Stomach (tissue), 9 donors: ENCODE data around the gene PLAGL1. TPM values are rescaled to one million over a fixed set of nuclear protein-coding genes. Genes with fewer than 3 reads are reported as not detected.
"Not testable (repeated sequence)": the region's sequence is repeated elsewhere in the genome, so short reads cannot be mapped to it uniquely, and the experiment has no call there.

Experiments used
- DNase-seq, 2 donors: peaks; one replicate each; pipeline versions ENCODE4 v3.0.0 to v3.0.0-alpha.2; 2013 to 2019
- H3K27ac ChIP-seq, 5 donors: fragments of 200-600 bp in 4 of 5; sonication (generic) in 4 of 5; one replicate each; pipeline ENCODE4 v1.5.1; 2013 to 2019; ENCODE audit warnings: mild to moderate bottlenecking in 1 of 5, moderate library complexity in 1 of 5
- H3K27me3 ChIP-seq, 3 donors: fragments of 200-600 bp; sonication (generic); one replicate each; pipeline ENCODE4 v1.5.1; 2017 to 2019; ENCODE audit warnings: mixed run types in 1 of 3
- H3K36me3 ChIP-seq, 4 donors: fragments of 200-600 bp; sonication (generic); 1 replicate in 3 of 4; 2 replicates in 1 of 4; pipeline ENCODE4 v1.5.1; 2016 to 2019
- H3K4me1 ChIP-seq, 4 donors: fragments of 200-600 bp; sonication (generic); one replicate each; pipeline ENCODE4 v1.5.1; 2016 to 2019
- H3K4me3 ChIP-seq, 4 donors: fragments of 200-600 bp; sonication (generic) in 3 of 4; one replicate each; pipeline ENCODE4 v1.5.1; 2016 to 2019; ENCODE audit warnings: mild to moderate bottlenecking in 1 of 4
- H3K9me3 ChIP-seq, 4 donors: fragments of 200-600 bp; sonication (generic); one replicate each; pipeline ENCODE4 v1.5.1; 2016 to 2019
- CTCF ChIP-seq, 7 experiments: fragments of 450-650 bp in 4 of 7; fragments of 200-600 bp in 3 of 7; sonication (generic) in 3 of 7; IDR thresholded peaks; one replicate each; pipeline ENCODE4 v1.5.1; 2016 to 2019; ENCODE audit warnings: antibody characterized with exemption in 7 of 7, control low read depth in 2 of 7, mild to moderate bottlenecking in 1 of 7
- EP300 ChIP-seq: sonication (generic); formaldehyde crosslinking; IDR thresholded peaks from one replicate; pipeline ENCODE4 v1.6.1; 2017; ENCODE audit warnings: antibody characterized with exemption
- POLR2A ChIP-seq, 4 donors: fragments of 450-650 bp; IDR thresholded peaks; one replicate each; pipeline ENCODE4 v1.6.1; 2016; ENCODE audit warnings: antibody characterized with exemption in 4 of 4, control low read depth in 2 of 4, mild to moderate bottlenecking in 1 of 4, moderate library complexity in 1 of 4
- POLR2AphosphoS5 ChIP-seq, 3 donors: sonication (generic); formaldehyde crosslinking; IDR thresholded peaks; one replicate each; pipeline ENCODE4 v1.6.1; 2016; ENCODE audit warnings: antibody characterized with exemption in 3 of 3
- WGBS, 5 donors: extraction: QIAGEN DNeasy Blood & Tissue Kit in 3 of 5; methylation state at CpG; one replicate each; pipeline versions ENCODE4 v1.1.5 to v1.1.7; 2013 to 2018; 5-methylcytosine and 5-hydroxymethylcytosine counted together
- intact Hi-C: fragments of 100-400 bp; cut with DNase I; formaldehyde crosslinking; loops from one replicate; pipeline ENCODE4 v1.15.1; 2023; ENCODE audit warnings: low total_unique reads
- polyA plus RNA-seq, 3 donors: library from polyadenylated mRNA; stranded (reverse); fragments of 200-250 nt; gene quantifications; one replicate each; pipeline ENCODE4 v1.2.3, GENCODE V29; 2013
- total RNA-seq, 5 donors: library from RNA; depleted of rRNA; stranded (reverse); fragments of >200 nt; gene quantifications; one replicate each; pipeline versions ENCODE4 v1.1.0 to v1.2.3, GENCODE V29; 2014 to 2016
- donor health status: healthy with polysubstance abuse.
- donor health status: Bipolar disorder and iron deficiency.
- donor health status: healthy.

PLAGL1 gene
- total and polyA plus RNA-seq, 8 donors = 11.2 to 94.9 (median 19.2) TPM

GRCh38 chr6:144052488-144052887 is 44.4 kb upstream of the PLAGL1 start:
- Histone ChIP-seq H3K4me1 (no peaks in the 10 kb centered on the region), H3K27ac (no peak overlapping the region), H3K36me3 (no peaks in the 10 kb centered on the region), H3K27me3 (no peaks in the 10 kb centered on the region), H3K9me3 (peaks cover 0 to 7% (median 0%) of the 10 kb centered on the region in 4 donors), H3K4me3 (no peak overlapping the region)
- intact Hi-C loops = no loop called here
- TF ChIP-seq POLR2AphosphoS5 (IDR thresholded peaks at IDR 0.05) (no peak), EP300 (no peak), POLR2A (IDR thresholded peaks at IDR 0.05) (no peak), CTCF (IDR thresholded peaks at IDR 0.05) (no peak)
- no peak for DNase-seq

- H3K27ac ChIP-seq = no peak overlapping the region
- intact Hi-C loops = no loop called here
- TF ChIP-seq CTCF (IDR thresholded peaks at IDR 0.05) (no peak), EP300 (no peak), POLR2A (IDR thresholded peaks at IDR 0.05) (no peak), POLR2AphosphoS5 (IDR thresholded peaks at IDR 0.05) (no peak)
- H3K9me3 ChIP-seq = peaks cover 0 to 13% (median 4%) of the 10 kb centered on the region in 4 donors
- no peak for DNase-seq
- no peaks in the 10 kb centered on the region for H3K4me1 ChIP-seq
- WGBS, 5 donors = 64 to 91% (median 81%) methylated on average over 1 of the region's 1 CpG
- no peaks in the 10 kb centered on the region for H3K36me3 ChIP-seq
- H3K4me3 ChIP-seq = no peak overlapping the region
- H3K27me3 ChIP-seq = no peaks in the 10 kb centered on the region
Observed at GRCh38 chr6:144049386-144049785, 41.3 kb upstream of the PLAGL1 start.

GRCh38 chr6:144047688-144048087 is 39.6 kb upstream of the PLAGL1 start:
- Histone ChIP-seq H3K4me3 (no peak overlapping the region), H3K27me3 (no peaks in the 10 kb centered on the region), H3K36me3 (no peaks in the 10 kb centered on the region), H3K27ac (no peak overlapping the region), H3K9me3 (peaks cover 0 to 13% (median 4%) of the 10 kb centered on the region in 4 donors), H3K4me1 (no peaks in the 10 kb centered on the region)
- no peak for DNase-seq
- WGBS, 5 donors = 69 to 95% (median 88%) methylated on average over 1 of the region's 1 CpG
- no peak for TF ChIP-seq CTCF (IDR thresholded peaks at IDR 0.05)
- no peak for TF ChIP-seq POLR2A (IDR thresholded peaks at IDR 0.05)
- no peak for TF ChIP-seq EP300
- TF ChIP-seq POLR2AphosphoS5 (IDR thresholded peaks at IDR 0.05) = no peak
- intact Hi-C loops = no loop called here

- intact Hi-C loops, H3K27me3 ChIP-seq, H3K36me3 ChIP-seq, H3K4me3 ChIP-seq, H3K27ac ChIP-seq, DNase-seq, H3K4me1 ChIP-seq: not testable (repeated sequence)
- WGBS, 5 donors = 77 to 82% (median 78%) methylated on average over 7 to 8 of the region's 8 CpGs
- peaks cover 0 to 13% (median 4%) of the 10 kb centered on the region in 4 donors for H3K9me3 ChIP-seq
Observed at GRCh38 chr6:144046672-144047071, 38.6 kb upstream of the PLAGL1 start.

GRCh38 chr6:144044989-144045388 is 36.9 kb upstream of the PLAGL1 start:
- H3K4me3 ChIP-seq, intact Hi-C loops, DNase-seq, H3K4me1 ChIP-seq, H3K27me3 ChIP-seq, H3K36me3 ChIP-seq, H3K27ac ChIP-seq: not testable (repeated sequence)
- H3K9me3 ChIP-seq = peaks cover 0 to 13% (median 4%) of the 10 kb centered on the region in 4 donors
- WGBS, 5 donors = 80 to 94% (median 90%) methylated on average over 2 of the region's 2 CpGs
